Measurements from ENCODE around the gene LYPD6. TPM values are rescaled to one million over a fixed set of nuclear protein-coding genes. Genes with fewer than 3 reads are reported as not detected.

Gene LYPD6
- total RNA-seq, 2 donors from 2014 or later: 0.63 to 1.2 TPM

- Histone ChIP-seq H3K27me3 (no peaks in the 10 kb centered on the region), H3K4me3 (no peak overlapping the region), H3K4me1 (no peaks in the 10 kb centered on the region), H3K9me3 (no peaks in the 10 kb centered on the region), H3K27ac (no peak overlapping the region), H3K36me3 (no peaks in the 10 kb centered on the region)
- DNase-seq (ENCODE audit: low spot score): no peak
- no peak for TF ChIP-seq CTCF (IDR thresholded peaks at IDR 0.05)
Measured at GRCh38 chr2:149409506-149409905, 79.1 kb downstream of the LYPD6 start.

- no peak for DNase-seq (ENCODE audit: low spot score)
- TF ChIP-seq CTCF (IDR thresholded peaks at IDR 0.05): no peak
- Histone ChIP-seq H3K27me3 (no peaks in the 10 kb centered on the region), H3K27ac (no peak overlapping the region), H3K4me3 (no peak overlapping the region), H3K36me3 (no peaks in the 10 kb centered on the region), H3K4me1 (no peaks in the 10 kb centered on the region), H3K9me3 (no peaks in the 10 kb centered on the region)
Measured at GRCh38 chr2:149410701-149411484, 80.5 kb downstream of the LYPD6 start.

GRCh38 chr2:149413487-149413886 is 83.1 kb downstream of the LYPD6 start:
- H3K36me3 ChIP-seq: no peaks in the 10 kb centered on the region
- no peak for DNase-seq (ENCODE audit: low spot score)
- no peaks in the 10 kb centered on the region for H3K9me3 ChIP-seq
- no peak overlapping the region for H3K27ac ChIP-seq
- H3K27me3 ChIP-seq: no peaks in the 10 kb centered on the region
- no peaks in the 10 kb centered on the region for H3K4me1 ChIP-seq
- TF ChIP-seq CTCF (IDR thresholded peaks at IDR 0.05): no peak
- H3K4me3 ChIP-seq: no peak overlapping the region

GRCh38 chr2:149415086-149415485 is 84.7 kb downstream of the LYPD6 start:
- Histone ChIP-seq H3K4me3 (no peak overlapping the region), H3K36me3 (no peaks in the 10 kb centered on the region), H3K27ac (no peak overlapping the region), H3K4me1 (no peaks in the 10 kb centered on the region), H3K27me3 (no peaks in the 10 kb centered on the region), H3K9me3 (no peaks in the 10 kb centered on the region)
- TF ChIP-seq CTCF (IDR thresholded peaks at IDR 0.05): no peak
- DNase-seq (ENCODE audit: low spot score): no peak

- no peak for DNase-seq (ENCODE audit: low spot score)
- Histone ChIP-seq H3K4me3 (no peak overlapping the region), H3K4me1 (no peaks in the 10 kb centered on the region), H3K27me3 (no peaks in the 10 kb centered on the region), H3K27ac (no peak overlapping the region), H3K36me3 (no peaks in the 10 kb centered on the region), H3K9me3 (no peaks in the 10 kb centered on the region)
- TF ChIP-seq CTCF (IDR thresholded peaks at IDR 0.05): no peak
Measured at GRCh38 chr2:149418065-149418464, 87.7 kb downstream of the LYPD6 start.

All from right atrium auricular region (tissue), 2 donors.